K562 (cell line): ENCODE data around the gene KCNAB2. TPM values are rescaled to one million over a fixed set of nuclear protein-coding genes. Genes with fewer than 3 reads are reported as not detected.

Experiments
- ATAC-seq: fragments of 200-7000 bp; cut with Tn5 transposase; 3 replicates; pipeline ENCODE4 v1.9.1; 2020; ENCODE audit warnings: moderate library complexity
- BruUV-seq: library from RNA; stranded (reverse); fragments of 400-500 nt; replicated peaks from 2 replicates; lab custom pipeline; 2021; lab: Mats Ljungman, UMichigan
- CTCF ChIA-PET: fragments of 300-600 bp; formaldehyde crosslinking; extraction: SDS; loops from one replicate; lab custom pipeline; 2021; ENCODE audit warnings: low intra/inter-chr PET ratio; lab: Yijun Ruan, JAX
- POLR2A ChIA-PET: fragments of 300-600, 350-650 bp; sonication (Branson Sonifier 250); formaldehyde crosslinking; extraction: SDS; loops from one replicate; lab custom pipeline; 2021; ENCODE audit warnings: antibody characterized with exemption, inconsistent platforms; lab: Yijun Ruan, JAX
- DNase-seq, 4 experiments: peaks; one replicate each; pipeline versions ENCODE4 v3.0.0 to v3.0.0-alpha.2; 2011 to 2018; ENCODE audit warnings: low spot score in 3 of 4, mixed read lengths in 3 of 4; ENCODE audit errors: extremely low read depth in 1 of 4
- FAIRE-seq: peaks from 2 replicates; lab custom pipeline; 2011; peaks lifted over from hg19 to GRCh38; lab: Jason Lieb, UNC
- H2AFZ ChIP-seq: 2 replicates; pipeline ENCODE4 v1.6.0; 2011; ENCODE audit warnings: low read depth, low read length, control low read depth, inconsistent platforms
- H3K27ac ChIP-seq: fragments of 200-600 bp; 3 replicates; pipeline ENCODE4 v1.8.0; 2011; ENCODE audit warnings: low read depth, mild to moderate bottlenecking, control low read depth, inconsistent platforms, low read length, moderate library complexity, mixed read lengths; ENCODE audit errors: extremely low read depth
- H3K27me3 ChIP-seq, 2 experiments: fragments of 300-600 bp in 1 of 2; 2 replicates in 1 of 2; 3 replicates in 1 of 2; pipeline versions ENCODE4 v1.6.0 to v1.8.0; 2011; ENCODE audit warnings: inconsistent platforms in 2 of 2, low read length in 2 of 2, mild to moderate bottlenecking in 1 of 2, mixed read lengths in 1 of 2, moderate library complexity in 1 of 2; ENCODE audit not compliant: control insufficient read depth in 2 of 2, insufficient read depth in 2 of 2
- H3K36me3 ChIP-seq: fragments of 300-600 bp; 3 replicates; pipeline ENCODE4 v1.8.0; 2011; ENCODE audit warnings: mild to moderate bottlenecking, low read length, inconsistent platforms; ENCODE audit not compliant: control insufficient read depth, insufficient read depth
- H3K4me1 ChIP-seq, 2 experiments: fragments of 200-600 bp in 1 of 2; replicated peaks in 1 of 2; 2 replicates in 1 of 2; 3 replicates in 1 of 2; pipeline versions ENCODE4 v1.5.1 to v1.8.0; 2011; ENCODE audit warnings: inconsistent platforms in 2 of 2, low read length in 2 of 2, mild to moderate bottlenecking in 1 of 2, mixed read lengths in 1 of 2, moderate library complexity in 1 of 2; ENCODE audit not compliant: control insufficient read depth in 2 of 2, insufficient read depth in 2 of 2
- H3K4me2 ChIP-seq: 2 replicates; pipeline ENCODE4 v1.6.1; 2011; ENCODE audit warnings: low read length, control low read depth, inconsistent platforms, mixed read lengths; ENCODE audit not compliant: insufficient read depth
- H3K4me3 ChIP-seq: fragments of 200-600 bp; sonication (generic), shearing (Covaris generic); 2 replicates; pipeline ENCODE4 v1.5.1; 2016; ENCODE audit warnings: control low read depth, inconsistent platforms
- H3K79me2 ChIP-seq: fragments of 200-600 bp; 3 replicates; pipeline ENCODE4 v1.8.0; 2011; ENCODE audit warnings: low read length, inconsistent platforms; ENCODE audit not compliant: control insufficient read depth, insufficient read depth
- H3K9ac ChIP-seq, 2 experiments: 2 replicates each; pipeline versions ENCODE4 v1.6.0 to v1.6.1; 2011; ENCODE audit warnings: low read depth in 2 of 2, low read length in 2 of 2, control low read depth in 1 of 2, inconsistent platforms in 1 of 2, mild to moderate bottlenecking in 1 of 2, mixed read lengths in 1 of 2; ENCODE audit not compliant: insufficient read depth in 1 of 2
- H3K9me1 ChIP-seq: one replicate; pipeline ENCODE4 v1.6.0; 2011; ENCODE audit warnings: inconsistent platforms, mild to moderate bottlenecking, low read length, moderate library complexity; ENCODE audit not compliant: control insufficient read depth, insufficient read depth
- H3K9me3 ChIP-seq: replicated peaks from 2 replicates; pipeline ENCODE4 v1.5.1; 2011; ENCODE audit warnings: low read depth, low read length, inconsistent platforms; ENCODE audit not compliant: control insufficient read depth, insufficient read depth
- H4K20me1 ChIP-seq: replicated peaks from 2 replicates; pipeline ENCODE4 v1.6.1; 2011; ENCODE audit warnings: low read length, inconsistent platforms, mixed read lengths; ENCODE audit not compliant: control insufficient read depth, insufficient read depth
- CBX2 ChIP-seq: fragments of 200-600 bp; sonication (generic); IDR thresholded peaks from one replicate; pipeline ENCODE4 v1.6.1; 2012; ENCODE audit warnings: mild to moderate bottlenecking, low read length, inconsistent platforms; ENCODE audit not compliant: insufficient read depth, poor library complexity, severe bottlenecking
- ESRRA ChIP-seq: fragments of 450-650 bp; IDR thresholded peaks from 2 replicates; pipeline ENCODE4 v1.6.1; 2014; ENCODE audit warnings: low read depth, mild to moderate bottlenecking, moderate library complexity, borderline replicate concordance
- NR2C1 ChIP-seq, 2 experiments: fragments of 450-650 bp; IDR thresholded peaks; 2 replicates each; pipeline ENCODE4 v1.6.1; 2017; ENCODE audit warnings: mild to moderate bottlenecking in 2 of 2, antibody characterized with exemption in 1 of 2, inconsistent platforms in 1 of 2, missing compliant biosample characterization in 1 of 2, missing genetic modification characterization in 1 of 2
- PCBP2 ChIP-seq: fragments of 200-400 bp; formaldehyde crosslinking; IDR thresholded peaks from 2 replicates; pipeline ENCODE4 v1.6.1; 2018; ENCODE audit warnings: low read length, low read depth, mild to moderate bottlenecking, moderate library complexity; ENCODE audit not compliant: poor library complexity, severe bottlenecking
- PHF20 ChIP-seq: fragments of 450-650 bp; IDR thresholded peaks from 2 replicates; pipeline ENCODE4 v1.6.1; 2018; ENCODE audit not compliant: partially characterized antibody
- PHTF2 ChIP-seq: fragments of 250-450 bp; sonication (Bioruptor Pico); IDR thresholded peaks from 2 replicates; pipeline ENCODE4 v1.5.0; 2021; ENCODE audit warnings: mild to moderate bottlenecking
- PTBP1 ChIP-seq: fragments of 200-400 bp; formaldehyde crosslinking; IDR thresholded peaks from 2 replicates; pipeline ENCODE4 v1.6.1; 2017; ENCODE audit warnings: low read depth, low read length
- RBM25 ChIP-seq: fragments of 200-400 bp; formaldehyde crosslinking; IDR thresholded peaks from 2 replicates; pipeline ENCODE4 v1.6.1; 2018; ENCODE audit warnings: low read length, low read depth, moderate library complexity; ENCODE audit not compliant: severe bottlenecking
- SPI1 ChIP-seq: IDR thresholded peaks from 2 replicates; pipeline ENCODE4 v1.6.1; 2011; ENCODE audit warnings: low read depth, low read length, control low read depth, borderline replicate concordance
- XRCC4 ChIP-seq: IDR thresholded peaks from one replicate; pipeline ENCODE4 v1.6.1; 2011; ENCODE audit not compliant: insufficient read depth, insufficient read length; ENCODE audit errors: extremely low read depth
- ZFX ChIP-seq: sonication (generic); formaldehyde crosslinking; IDR thresholded peaks from 2 replicates; pipeline ENCODE4 v1.8.0; 2022; ENCODE audit warnings: mild to moderate bottlenecking, missing genetic modification reagents, moderate library complexity
- ZSCAN32 ChIP-seq: fragments of 450-650 bp; formaldehyde crosslinking; IDR thresholded peaks from 2 replicates; pipeline ENCODE4 v1.4.0; 2020; ENCODE audit warnings: mild to moderate bottlenecking, moderate library complexity
- WGBS: fragments of 100-300 bp; shearing (Covaris generic); methylation state at CpG from one replicate; pipeline ENCODE4 v1.1.6; 2016; ENCODE audit warnings: low coverage, mixed read lengths; ENCODE audit not compliant: insufficient coverage; ENCODE audit errors: missing lambda C conversion rate; 5-methylcytosine and 5-hydroxymethylcytosine counted together
- in situ Hi-C: fragments of 300-500 bp; cut with MboI; formaldehyde crosslinking; loops from 4 replicates; pipeline ENCODE4 v1.15.0; 2018; ENCODE audit warnings: inconsistent platforms, mixed read lengths
- intact Hi-C: fragments of 100-400 bp; cut with micrococcal nuclease; formaldehyde crosslinking; loops from 2 replicates; pipeline ENCODE4 v1.14.2; 2022
- polyA plus RNA-seq, 8 experiments: library from polyadenylated mRNA; depleted of rRNA in 4 of 8; stranded (reverse) in 5 of 8; unstranded in 3 of 8; fragments of >200 nt; fragmentation: Nextera tagmentation in 2 of 8; fragmentation: Illumina TruSeq in 1 of 8; extraction: Ambion mirVana in 2 of 8; extraction: Trizol in 1 of 8; gene quantifications; 2 replicates each; pipeline versions ENCODE4 v1.2.1 to v1.2.3, GENCODE V29; 2011 to 2014; ENCODE audit warnings: inconsistent platforms in 1 of 8, missing spikeins in 1 of 8
- total RNA-seq, 7 experiments: library from RNA; depleted of rRNA in 6 of 7; stranded (reverse); fragments of >200 nt in 6 of 7; fragmentation: Illumina TruSeq in 2 of 7; extraction: Trizol in 2 of 7; gene quantifications; 2 replicates each; pipeline versions ENCODE4 v1.2.1 to v1.2.3, GENCODE V29; 2011 to 2021; ENCODE audit warnings: low replicate concordance in 1 of 7
- TF ChIP-seq, protein P1 (sequence below): fragments of 450-650 bp; IDR thresholded peaks from 2 replicates; pipeline ENCODE4 v1.6.1; 2018; ENCODE audit not compliant: partially characterized antibody

The KCNAB2 gene
- total and polyA plus RNA-seq, 9 of the 15 experiments (the other 6 are each of a cell fraction or from before 2014, with no cell fraction given): 1.8 to 15.8 (median 7.1) TPM

GRCh38 chr1:6087377-6087772 lies 41.7 kb downstream of the KCNAB2 start:
- Histone ChIP-seq H3K9ac (no peak overlapping the region), H4K20me1 (peaks cover 42% of the 10 kb centered on the region), H3K4me2 (no peak overlapping the region), H3K79me2 (no peaks in the 10 kb centered on the region), H3K9me3 (no peaks in the 10 kb centered on the region), H3K27ac (no peak overlapping the region), H3K36me3 (no peaks in the 10 kb centered on the region), H2AFZ (no peak overlapping the region), H3K4me3 (no peak overlapping the region), H3K4me1 (peaks cover 0 to 24% of the 10 kb centered on the region in 2 experiments; a peak in 1 of 5 replicates), H3K9me1 (no peaks in the 10 kb centered on the region), H3K27me3 (peaks cover 67 to 86% of the 10 kb centered on the region in 2 experiments)
- FAIRE-seq: no peak
- ATAC-seq: no peak
- CTCF ChIA-PET: no interaction called here
- intact Hi-C loops (no loop called here), in situ Hi-C loops (no loop called here)
- BruUV-seq: no TSS peak
- no peak for DNase-seq
- 6% methylated on average over 14 of the region's 14 CpGs for WGBS
- POLR2A ChIA-PET: interaction anchor here (0.6 to 1.7 kb wide), 5 partner anchors 9 to 175 kb away, joined by 3 to 5 read pairs (median 3); no protein-coding TSS in a partner anchor
- TF ChIP-seq PHTF2 (CRISPR knock-in tag) (no peak), RBM25 (no peak)

- Histone ChIP-seq H3K4me3 (no peak overlapping the region), H3K9me3 (no peaks in the 10 kb centered on the region), H3K79me2 (no peaks in the 10 kb centered on the region), H3K4me1 (peaks cover 0 to 20% of the 10 kb centered on the region in 2 experiments; a peak in 1 of 5 replicates), H2AFZ (no peak overlapping the region), H3K4me2 (no peak overlapping the region), H3K9me1 (no peaks in the 10 kb centered on the region), H3K36me3 (no peaks in the 10 kb centered on the region), H4K20me1 (peaks cover 42% of the 10 kb centered on the region), H3K27me3 (peaks cover 65 to 86% of the 10 kb centered on the region in 2 experiments), H3K27ac (no peak overlapping the region), H3K9ac (no peak overlapping the region)
- intact Hi-C loops (no loop called here), in situ Hi-C loops (no loop called here)
- POLR2A ChIA-PET: interaction anchor here (0.6 to 1.7 kb wide), 4 partner anchors 11 to 176 kb away, joined by 3 to 5 read pairs (median 4); no protein-coding TSS in a partner anchor
- no TSS peak for BruUV-seq
- FAIRE-seq (no peak), DNase-seq (no peak), ATAC-seq (no peak)
- 16% methylated on average over 6 of the region's 6 CpGs for WGBS
- CTCF ChIA-PET: no interaction called here
- TF ChIP-seq PHF20 (no peak), PCBP2 (no peak), XRCC4 (no peak), NR2C1 (IDR thresholded peaks at IDR 0.05) (no peak), NR2C1 (tag; IDR thresholded peaks at IDR 0.05) (no peak), ESRRA (no peak), ZFX (CRISPR knock-in tag) (no peak), SPI1 (no peak), PTBP1 (no peak), ZSCAN32 (CRISPR knock-in tag) (no peak), CBX2 (no peak)
- TF ChIP-seq, protein P1, sequence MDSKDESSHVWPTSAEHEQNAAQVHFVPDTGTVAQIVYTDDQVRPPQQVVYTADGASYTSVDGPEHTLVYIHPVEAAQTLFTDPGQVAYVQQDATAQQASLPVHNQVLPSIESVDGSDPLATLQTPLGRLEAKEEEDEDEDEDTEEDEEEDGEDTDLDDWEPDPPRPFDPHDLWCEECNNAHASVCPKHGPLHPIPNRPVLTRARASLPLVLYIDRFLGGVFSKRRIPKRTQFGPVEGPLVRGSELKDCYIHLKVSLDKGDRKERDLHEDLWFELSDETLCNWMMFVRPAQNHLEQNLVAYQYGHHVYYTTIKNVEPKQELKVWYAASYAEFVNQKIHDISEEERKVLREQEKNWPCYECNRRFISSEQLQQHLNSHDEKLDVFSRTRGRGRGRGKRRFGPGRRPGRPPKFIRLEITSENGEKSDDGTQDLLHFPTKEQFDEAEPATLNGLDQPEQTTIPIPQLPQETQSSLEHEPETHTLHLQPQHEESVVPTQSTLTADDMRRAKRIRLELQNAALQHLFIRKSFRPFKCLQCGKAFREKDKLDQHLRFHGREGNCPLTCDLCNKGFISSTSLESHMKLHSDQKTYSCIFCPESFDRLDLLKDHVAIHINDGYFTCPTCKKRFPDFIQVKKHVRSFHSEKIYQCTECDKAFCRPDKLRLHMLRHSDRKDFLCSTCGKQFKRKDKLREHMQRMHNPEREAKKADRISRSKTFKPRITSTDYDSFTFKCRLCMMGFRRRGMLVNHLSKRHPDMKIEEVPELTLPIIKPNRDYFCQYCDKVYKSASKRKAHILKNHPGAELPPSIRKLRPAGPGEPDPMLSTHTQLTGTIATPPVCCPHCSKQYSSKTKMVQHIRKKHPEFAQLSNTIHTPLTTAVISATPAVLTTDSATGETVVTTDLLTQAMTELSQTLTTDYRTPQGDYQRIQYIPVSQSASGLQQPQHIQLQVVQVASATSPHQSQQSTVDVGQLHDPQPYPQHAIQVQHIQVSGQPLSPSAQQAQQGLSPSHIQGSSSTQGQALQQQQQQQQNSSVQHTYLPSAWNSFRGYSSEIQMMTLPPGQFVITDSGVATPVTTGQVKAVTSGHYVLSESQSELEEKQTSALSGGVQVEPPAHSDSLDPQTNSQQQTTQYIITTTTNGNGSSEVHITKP: no peak
Measured at GRCh38 chr1:6087958-6088357, 42.3 kb downstream of the KCNAB2 start.
